Measurements from ENCODE around the gene DISC1.
"Not testable (repeated sequence)": the region's sequence is repeated elsewhere in the genome, so short reads cannot be mapped to it uniquely, and the experiment has no call there.

Gene DISC1

GRCh38 chr1:231735941-231736340, 109.4 kb downstream of the DISC1 start:
- no peak for DNase-seq

GRCh38 chr1:231736464-231736863, 109.9 kb downstream of the DISC1 start:
- DNase-seq, result no peak

GRCh38 chr1:231738554-231738953, 112.0 kb downstream of the DISC1 start:
- no peak for DNase-seq

GRCh38 chr1:231743966-231744365, 117.4 kb downstream of the DISC1 start:
- no peak for DNase-seq

GRCh38 chr1:231748760-231749415, 122.3 kb downstream of the DISC1 start:
- DNase-seq, result no peak

- no peak for DNase-seq
Measured at GRCh38 chr1:231750296-231750695, 123.7 kb downstream of the DISC1 start.

GRCh38 chr1:231750818-231751362, 124.3 kb downstream of the DISC1 start:
- DNase-seq, result no peak

- DNase-seq, result no peak
Measured at GRCh38 chr1:231751415-231751814, 124.8 kb downstream of the DISC1 start.

GRCh38 chr1:231753313-231753712, 126.7 kb downstream of the DISC1 start:
- no peak for DNase-seq

GRCh38 chr1:231757101-231757404, 130.5 kb downstream of the DISC1 start:
- no peak for DNase-seq

GRCh38 chr1:231757759-231758158, 131.2 kb downstream of the DISC1 start:
- DNase-seq, result no peak

GRCh38 chr1:231761252-231761651, 134.7 kb downstream of the DISC1 start:
- no peak for DNase-seq

GRCh38 chr1:231761747-231762541, 135.4 kb downstream of the DISC1 start:
- DNase-seq, result no peak

GRCh38 chr1:231763456-231763855, 136.9 kb downstream of the DISC1 start:
- no peak for DNase-seq

GRCh38 chr1:231765825-231766224, 139.2 kb downstream of the DISC1 start:
- DNase-seq, result not testable (repeated sequence)

- DNase-seq, result no peak
Measured at GRCh38 chr1:231767471-231767870, 140.9 kb downstream of the DISC1 start.

GRCh38 chr1:231768416-231768815, 141.8 kb downstream of the DISC1 start:
- no peak for DNase-seq

- DNase-seq, result no peak
Measured at GRCh38 chr1:231770506-231771175, 144.1 kb downstream of the DISC1 start.

GRCh38 chr1:231774719-231775335, 148.2 kb downstream of the DISC1 start:
- DNase-seq, result no peak

GRCh38 chr1:231776010-231776756, 149.6 kb downstream of the DISC1 start:
- no peak for DNase-seq

- DNase-seq, result no peak
Measured at GRCh38 chr1:231776757-231777062, 150.1 kb downstream of the DISC1 start.

- no peak for DNase-seq
Measured at GRCh38 chr1:231778009-231778719, 151.6 kb downstream of the DISC1 start.
